Right atrium auricular region (tissue), 2 donors: ENCODE data around the gene DUSP5. TPM values are rescaled to one million over a fixed set of nuclear protein-coding genes. Genes with fewer than 3 reads are reported as not detected.
"Not testable (repeated sequence)": the region's sequence is repeated elsewhere in the genome, so short reads cannot be mapped to it uniquely, and the experiment has no call there.

ENCODE experiments used
- DNase-seq: peaks from one replicate; pipeline ENCODE4 v3.0.0-alpha.2; 2019; ENCODE audit warnings: low spot score
- H3K27ac ChIP-seq, 2 donors: fragments of 200-600 bp; sonication (generic); 1 replicate in 1 of 2; 2 replicates in 1 of 2; pipeline ENCODE4 v1.5.1; 2016 to 2019
- H3K27me3 ChIP-seq, 2 donors: fragments of 200-600 bp; sonication (generic); one replicate each; pipeline versions ENCODE4 v1.5.1 to v1.6.0; 2017 to 2019
- H3K36me3 ChIP-seq: fragments of 200-600 bp; sonication (generic); one replicate; pipeline ENCODE4 v1.5.1; 2016
- H3K4me1 ChIP-seq, 2 donors: fragments of 200-600 bp; sonication (generic); one replicate each; pipeline versions ENCODE4 v1.5.1 to v1.6.0; 2017 to 2019
- H3K4me3 ChIP-seq, 2 donors: fragments of 200-600 bp; sonication (generic); 1 replicate in 1 of 2; 2 replicates in 1 of 2; pipeline ENCODE4 v1.5.1; 2017 to 2019; ENCODE audit warnings: mild to moderate bottlenecking in 1 of 2, moderate library complexity in 1 of 2
- H3K9me3 ChIP-seq, 2 donors: fragments of 200-600 bp; sonication (generic); one replicate each; pipeline ENCODE4 v1.5.1; 2019
- total RNA-seq, 2 donors: library from RNA; depleted of rRNA; stranded (reverse); fragments of >200 nt; gene quantifications; one replicate each; pipeline ENCODE4 v1.1.0, GENCODE V29; 2016
- TF ChIP-seq, protein P1 (sequence below), 2 donors: fragments of 200-600 bp; sonication (generic); IDR thresholded peaks; one replicate each; pipeline ENCODE4 v1.5.1; 2019; ENCODE audit warnings: antibody characterized with exemption in 2 of 2

The DUSP5 gene
- total RNA-seq, 2 donors from 2014 or later = 17.8 to 28.4 TPM

DNA sequence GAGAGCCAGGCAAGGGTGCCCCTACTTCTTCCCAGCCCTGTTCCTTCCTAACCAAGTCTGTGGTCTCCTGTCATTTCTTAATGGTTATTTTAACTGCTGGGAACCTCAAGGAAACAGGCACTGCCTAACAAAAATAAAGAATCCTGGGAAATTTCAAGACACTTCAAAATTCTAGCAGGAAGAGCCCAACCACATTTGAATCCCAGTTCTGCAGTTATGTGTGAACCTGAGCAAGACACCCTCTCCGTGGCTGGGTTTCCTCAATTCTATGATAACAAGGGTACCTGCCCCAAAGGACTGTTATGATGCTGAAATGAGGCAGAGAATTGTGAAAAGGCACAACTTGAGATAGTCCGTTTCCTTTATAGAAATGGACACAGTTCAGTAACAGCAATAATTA is 36.2 kb upstream of the DUSP5 start:
- Histone ChIP-seq H3K36me3 (no peaks in the 10 kb centered on the region), H3K4me3 (no peak overlapping the region), H3K27me3 (no peaks in the 10 kb centered on the region), H3K9me3 (no peaks in the 10 kb centered on the region), H3K27ac (no peak overlapping the region), H3K4me1 (peaks cover 0 to 28% of the 10 kb centered on the region in 2 donors)
- TF ChIP-seq, protein P1, sequence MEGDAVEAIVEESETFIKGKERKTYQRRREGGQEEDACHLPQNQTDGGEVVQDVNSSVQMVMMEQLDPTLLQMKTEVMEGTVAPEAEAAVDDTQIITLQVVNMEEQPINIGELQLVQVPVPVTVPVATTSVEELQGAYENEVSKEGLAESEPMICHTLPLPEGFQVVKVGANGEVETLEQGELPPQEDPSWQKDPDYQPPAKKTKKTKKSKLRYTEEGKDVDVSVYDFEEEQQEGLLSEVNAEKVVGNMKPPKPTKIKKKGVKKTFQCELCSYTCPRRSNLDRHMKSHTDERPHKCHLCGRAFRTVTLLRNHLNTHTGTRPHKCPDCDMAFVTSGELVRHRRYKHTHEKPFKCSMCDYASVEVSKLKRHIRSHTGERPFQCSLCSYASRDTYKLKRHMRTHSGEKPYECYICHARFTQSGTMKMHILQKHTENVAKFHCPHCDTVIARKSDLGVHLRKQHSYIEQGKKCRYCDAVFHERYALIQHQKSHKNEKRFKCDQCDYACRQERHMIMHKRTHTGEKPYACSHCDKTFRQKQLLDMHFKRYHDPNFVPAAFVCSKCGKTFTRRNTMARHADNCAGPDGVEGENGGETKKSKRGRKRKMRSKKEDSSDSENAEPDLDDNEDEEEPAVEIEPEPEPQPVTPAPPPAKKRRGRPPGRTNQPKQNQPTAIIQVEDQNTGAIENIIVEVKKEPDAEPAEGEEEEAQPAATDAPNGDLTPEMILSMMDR (IDR thresholded peaks at IDR 0.05) = no peak
- DNase-seq = no peak

DNA sequence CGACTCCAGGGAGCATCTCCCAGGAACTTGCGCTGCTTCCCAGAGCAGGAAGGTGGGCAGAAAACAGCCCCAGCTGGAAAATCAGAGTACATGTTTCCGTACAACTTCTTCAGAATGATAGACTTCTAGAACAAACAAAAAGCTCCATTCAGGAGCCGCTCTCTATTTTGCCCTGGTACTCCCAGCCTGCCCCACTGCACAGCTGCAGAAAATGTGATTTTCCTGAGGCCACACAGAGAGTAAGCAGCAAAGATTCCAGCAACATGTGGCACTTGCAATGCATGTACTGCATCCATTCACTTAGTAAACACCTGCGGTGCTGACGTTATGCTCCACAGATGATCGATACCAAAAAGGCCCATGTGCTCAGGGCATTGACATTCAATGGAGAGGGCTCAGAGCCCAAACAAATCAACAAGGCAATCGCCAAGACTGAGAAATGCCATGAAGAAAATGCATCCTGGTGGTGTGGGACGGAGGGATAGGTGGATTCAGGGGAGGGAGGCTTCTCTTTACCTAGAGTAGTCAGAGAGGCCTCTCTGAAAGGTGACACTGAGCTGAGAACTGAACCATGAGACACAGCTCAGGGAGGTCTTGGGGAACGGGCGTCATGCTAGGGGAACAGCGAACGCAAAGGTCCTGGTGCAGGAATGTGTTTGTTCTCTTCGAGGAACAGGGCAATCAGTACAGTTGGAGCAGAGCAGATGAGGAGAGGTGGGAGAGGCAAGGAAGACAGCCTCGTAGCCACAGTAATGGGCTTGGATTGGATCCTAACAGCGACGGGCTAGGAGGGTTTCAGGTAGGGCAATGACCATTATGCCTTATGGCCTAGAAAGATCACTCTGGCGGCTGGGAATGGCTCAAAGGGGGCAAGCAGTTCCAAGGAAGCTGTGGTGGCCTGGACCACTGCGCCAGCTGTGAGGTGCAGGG is 35.3 kb upstream of the DUSP5 start:
- Histone ChIP-seq H3K4me1 (peaks cover 0 to 26% of the 10 kb centered on the region in 2 donors), H3K27ac (no peak overlapping the region), H3K9me3 (no peaks in the 10 kb centered on the region), H3K27me3 (no peaks in the 10 kb centered on the region), H3K4me3 (no peak overlapping the region), H3K36me3 (no peaks in the 10 kb centered on the region)
- DNase-seq = no peak
- TF ChIP-seq, protein P1 (IDR thresholded peaks at IDR 0.05) = no peak

DNA sequence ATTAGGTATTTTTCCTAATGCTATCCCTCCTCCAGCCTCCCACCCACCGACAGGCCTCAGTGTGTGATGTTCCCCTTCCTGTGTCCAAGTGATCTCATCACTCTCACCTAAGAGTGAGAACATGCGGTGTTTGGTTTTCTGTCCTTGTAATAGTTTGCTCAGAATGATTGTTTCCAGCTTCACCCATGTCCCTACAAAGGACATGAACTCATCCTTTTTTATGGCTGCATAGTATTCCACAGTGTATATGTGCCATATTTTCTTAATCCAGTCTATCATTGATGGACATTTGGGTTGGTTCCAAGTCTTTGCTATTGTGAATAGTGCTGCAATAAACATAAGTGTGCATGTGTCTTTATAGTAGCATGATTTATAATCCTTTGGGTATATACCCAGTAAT is 29.4 kb upstream of the DUSP5 start:
- not testable (repeated sequence) for H3K27me3 ChIP-seq, H3K9me3 ChIP-seq, H3K4me1 ChIP-seq, H3K4me3 ChIP-seq, H3K27ac ChIP-seq, H3K36me3 ChIP-seq, DNase-seq

DNA sequence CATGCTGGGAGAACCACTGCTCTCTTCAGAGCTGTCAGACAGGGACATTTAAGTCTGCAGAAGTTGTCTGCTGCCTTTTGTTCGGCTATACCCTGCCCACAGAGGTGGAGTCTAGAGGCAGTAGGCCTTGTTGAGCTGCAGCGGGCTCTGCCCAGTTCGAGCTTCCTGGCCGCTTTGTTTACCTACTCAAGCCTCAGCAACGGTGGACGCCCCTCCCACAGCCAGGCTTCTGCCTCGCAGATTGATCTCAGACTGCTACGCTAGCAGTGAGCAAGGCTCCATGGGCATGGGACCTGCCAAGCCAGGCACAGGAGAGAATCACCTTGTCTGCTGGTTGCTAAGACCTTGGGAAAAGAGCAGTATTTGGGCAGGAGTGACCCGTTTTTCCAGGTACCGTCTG is 27.2 kb upstream of the DUSP5 start:
- H3K27me3 ChIP-seq, H3K36me3 ChIP-seq, H3K4me3 ChIP-seq, H3K4me1 ChIP-seq, H3K27ac ChIP-seq, DNase-seq, H3K9me3 ChIP-seq: not testable (repeated sequence)

DNA sequence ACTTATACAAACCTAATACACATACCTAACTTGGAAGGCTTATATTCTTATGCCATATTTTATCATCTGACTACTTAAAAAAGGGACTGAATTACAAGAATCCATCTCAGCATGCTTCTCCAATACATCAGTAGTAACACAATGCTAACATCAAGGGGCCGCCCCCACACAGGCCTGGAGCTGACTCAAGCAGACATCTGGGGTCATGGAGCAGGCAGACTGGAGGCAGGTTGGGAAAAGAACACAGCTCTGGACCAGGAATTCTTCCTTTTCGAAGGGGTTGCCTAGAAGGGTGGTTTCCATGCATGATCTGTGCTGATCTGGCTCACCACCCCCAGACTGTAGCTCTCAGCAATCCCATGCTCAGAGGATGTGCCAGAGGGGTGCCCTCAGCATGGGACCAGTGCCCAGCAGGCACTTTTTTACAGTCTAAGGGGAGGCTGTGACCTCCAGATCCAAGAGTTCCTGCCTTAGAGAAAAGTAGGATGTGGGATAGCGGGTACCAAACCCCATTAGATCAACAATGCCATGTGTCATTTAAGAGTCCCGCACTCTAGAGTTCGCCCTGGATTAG is 26.1 kb upstream of the DUSP5 start:
- no peak overlapping the region for H3K27ac ChIP-seq
- TF ChIP-seq, protein P1 (IDR thresholded peaks at IDR 0.05) = no peak

DNA sequence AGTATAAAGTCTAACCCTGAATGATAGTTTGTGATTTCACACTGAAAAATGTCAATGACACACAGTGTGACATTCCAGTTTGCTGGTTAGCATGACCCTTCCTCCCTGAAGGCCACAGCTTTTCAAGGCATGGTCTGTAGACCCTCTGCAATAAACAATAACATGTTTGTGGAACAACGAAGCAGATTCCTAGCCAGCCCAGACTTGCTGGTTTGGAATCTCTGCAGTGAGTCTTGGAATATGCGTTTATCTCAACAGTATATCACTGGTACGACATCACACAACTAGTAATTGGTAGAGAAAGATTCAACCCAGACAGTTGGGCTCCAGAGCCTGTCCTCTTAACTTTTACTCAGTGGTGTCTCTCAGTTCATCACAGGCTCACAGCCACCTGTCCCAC is 23.7 kb upstream of the DUSP5 start:
- DNase-seq = no peak
- no peak overlapping the region for H3K4me3 ChIP-seq
- TF ChIP-seq, protein P1 (IDR thresholded peaks at IDR 0.05) = no peak

More for the DNA sequence above, 26.1 kb upstream of the DUSP5 start:
- no peak for DNase-seq
- Histone ChIP-seq H3K4me3 (no peak overlapping the region), H3K4me1 (no peaks in the 10 kb centered on the region), H3K9me3 (no peaks in the 10 kb centered on the region), H3K27me3 (no peaks in the 10 kb centered on the region), H3K36me3 (no peaks in the 10 kb centered on the region)

More for the DNA sequence above, 23.7 kb upstream of the DUSP5 start:
- Histone ChIP-seq H3K9me3 (no peaks in the 10 kb centered on the region), H3K27me3 (no peaks in the 10 kb centered on the region), H3K36me3 (no peaks in the 10 kb centered on the region), H3K4me1 (no peaks in the 10 kb centered on the region), H3K27ac (no peak overlapping the region)
